Bronchial epithelial cell (primary cell): Measurements from ENCODE around the gene MT1X. TPM values are rescaled to one million over a fixed set of nuclear protein-coding genes. Genes with fewer than 3 reads are reported as not detected.

Experiments used
- DNase-seq: peaks from one replicate; pipeline ENCODE4 v3.0.0-alpha.2; 2010; ENCODE audit warnings: low read depth
- FAIRE-seq: peaks from 2 replicates; lab custom pipeline; 2011; peaks lifted over from hg19 to GRCh38; lab: Jason Lieb, UNC
- H3K27me3 ChIP-seq: 2 replicates; pipeline ENCODE4 v1.5.1; 2011; ENCODE audit warnings: low read length; ENCODE audit not compliant: control insufficient read depth, insufficient read depth
- H3K36me3 ChIP-seq: 2 replicates; pipeline ENCODE4 v1.5.1; 2011; ENCODE audit warnings: low read length; ENCODE audit not compliant: control insufficient read depth, insufficient read depth
- H3K4me3 ChIP-seq: 2 replicates; pipeline ENCODE4 v1.5.1; 2011; ENCODE audit warnings: mild to moderate bottlenecking, low read depth, low read length, control low read depth
- total RNA-seq: library from RNA; depleted of rRNA; stranded (reverse); fragments of >200 nt; gene quantifications from 2 replicates; pipeline ENCODE4 v1.2.1, GENCODE V29; 2014
- TF ChIP-seq, protein P1 (sequence below): IDR thresholded peaks from 2 replicates; pipeline ENCODE4 v1.5.1; 2011; ENCODE audit warnings: mild to moderate bottlenecking, moderate library complexity, low read length, control low read depth, inconsistent platforms; ENCODE audit not compliant: insufficient read depth, severe bottlenecking

The MT1X gene
- total RNA-seq, 1 donor from 2014 or later = 212 TPM

DNA sequence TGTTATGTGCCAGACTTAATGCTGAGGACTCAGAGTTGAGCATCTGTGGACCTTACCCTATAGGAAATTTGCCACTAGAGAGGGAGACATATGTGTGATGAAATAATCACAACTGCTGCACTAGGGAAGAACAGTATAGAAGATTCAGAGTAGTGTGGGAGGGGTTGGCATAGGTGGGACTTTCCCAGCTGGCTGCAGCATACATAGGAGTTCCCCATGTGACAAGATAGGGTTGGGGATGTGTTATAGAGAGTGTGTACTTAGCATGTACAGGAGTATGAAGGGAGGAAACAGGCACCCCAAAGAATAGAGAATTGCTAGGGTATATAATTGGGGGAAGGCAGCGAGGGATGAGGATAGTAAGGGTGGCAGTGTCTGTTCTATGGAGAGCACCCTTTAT lies 50.6 kb downstream of the MT1X start:
- Histone ChIP-seq H3K36me3 (no peaks in the 10 kb centered on the region), H3K27me3 (no peaks in the 10 kb centered on the region), H3K4me3 (no peak overlapping the region)
- no peak for FAIRE-seq
- no peak for DNase-seq
- TF ChIP-seq, protein P1, sequence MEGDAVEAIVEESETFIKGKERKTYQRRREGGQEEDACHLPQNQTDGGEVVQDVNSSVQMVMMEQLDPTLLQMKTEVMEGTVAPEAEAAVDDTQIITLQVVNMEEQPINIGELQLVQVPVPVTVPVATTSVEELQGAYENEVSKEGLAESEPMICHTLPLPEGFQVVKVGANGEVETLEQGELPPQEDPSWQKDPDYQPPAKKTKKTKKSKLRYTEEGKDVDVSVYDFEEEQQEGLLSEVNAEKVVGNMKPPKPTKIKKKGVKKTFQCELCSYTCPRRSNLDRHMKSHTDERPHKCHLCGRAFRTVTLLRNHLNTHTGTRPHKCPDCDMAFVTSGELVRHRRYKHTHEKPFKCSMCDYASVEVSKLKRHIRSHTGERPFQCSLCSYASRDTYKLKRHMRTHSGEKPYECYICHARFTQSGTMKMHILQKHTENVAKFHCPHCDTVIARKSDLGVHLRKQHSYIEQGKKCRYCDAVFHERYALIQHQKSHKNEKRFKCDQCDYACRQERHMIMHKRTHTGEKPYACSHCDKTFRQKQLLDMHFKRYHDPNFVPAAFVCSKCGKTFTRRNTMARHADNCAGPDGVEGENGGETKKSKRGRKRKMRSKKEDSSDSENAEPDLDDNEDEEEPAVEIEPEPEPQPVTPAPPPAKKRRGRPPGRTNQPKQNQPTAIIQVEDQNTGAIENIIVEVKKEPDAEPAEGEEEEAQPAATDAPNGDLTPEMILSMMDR = no peak

Other genes with a start within 250 kb of the MT1X start
- gene NUDT21, start 231.1 kb upstream of the MT1X start, total RNA-seq = 41.5 and 45.8 TPM in 2 replicates
- gene OGFOD1, start 230.9 kb upstream of the MT1X start, total RNA-seq = 30.0 and 63.5 TPM in 2 replicates
- 31.6 and 46.6 TPM in 2 replicates for gene BBS2, start 162.4 kb upstream of the MT1X start, total RNA-seq
- not detected in 2 replicates for gene MT4, start 117.4 kb upstream of the MT1X start, total RNA-seq
- gene MT3, start 92.9 kb upstream of the MT1X start, total RNA-seq = not detected in 2 replicates
- 10.0 and 34.0 TPM in 2 replicates for gene MT2A, start 73.9 kb upstream of the MT1X start, total RNA-seq
- 60.8 and 90.5 TPM in 2 replicates for gene MT1E, start 56.7 kb upstream of the MT1X start, total RNA-seq
- gene MT1M, start 49.8 kb upstream of the MT1X start, total RNA-seq = 0.26 TPM in 1 of 2 replicates, not detected in the other
- not detected in 2 replicates for gene MT1A, start 43.8 kb upstream of the MT1X start, total RNA-seq
- gene MT1B, start 30.6 kb upstream of the MT1X start, total RNA-seq = not detected in 2 replicates
- gene MT1F, start 24.5 kb upstream of the MT1X start, total RNA-seq = 1.5 and 1.6 TPM in 2 replicates
- gene MT1G, start 14.4 kb upstream of the MT1X start, total RNA-seq = 0.64 TPM in 1 of 2 replicates, not detected in the other
- not detected in 2 replicates for gene MT1H, start 12.7 kb upstream of the MT1X start, total RNA-seq
- gene NUP93, start 47.7 kb downstream of the MT1X start, total RNA-seq = 43.0 and 47.4 TPM in 2 replicates
- gene SLC12A3, start 182.7 kb downstream of the MT1X start, total RNA-seq = not detected in 2 replicates
- 93.8 and 110 TPM in 2 replicates for gene HERPUD1, start 249.7 kb downstream of the MT1X start, total RNA-seq